Skeletal muscle tissue (tissue), 4 donors: ENCODE measurements around the gene STC2. TPM values are rescaled to one million over a fixed set of nuclear protein-coding genes. Genes with fewer than 3 reads are reported as not detected.

Experiments used
- H3K27ac ChIP-seq: one replicate; pipeline ENCODE4 v1.7.0; 2013; ENCODE audit warnings: mild to moderate bottlenecking, low read depth, low read length, inconsistent platforms
- H3K27me3 ChIP-seq, 3 donors: one replicate each; pipeline ENCODE4 v1.7.0; 2013; ENCODE audit warnings: low read length in 3 of 3; ENCODE audit not compliant: control insufficient read depth in 3 of 3, insufficient read depth in 3 of 3
- H3K36me3 ChIP-seq, 3 donors: one replicate each; pipeline ENCODE4 v1.7.0; 2013; ENCODE audit warnings: low read length in 3 of 3; ENCODE audit not compliant: control insufficient read depth in 3 of 3, insufficient read depth in 3 of 3
- H3K4me1 ChIP-seq, 3 donors: one replicate each; pipeline ENCODE4 v1.7.0; 2013; ENCODE audit warnings: low read length in 3 of 3, mild to moderate bottlenecking in 3 of 3; ENCODE audit not compliant: control insufficient read depth in 3 of 3, insufficient read depth in 3 of 3
- H3K4me3 ChIP-seq, 3 donors: one replicate each; pipeline ENCODE4 v1.7.0; 2013; ENCODE audit warnings: low read length in 3 of 3
- H3K9ac ChIP-seq, 3 donors: one replicate each; pipeline ENCODE4 v1.7.0; 2013; ENCODE audit warnings: low read length in 3 of 3, mild to moderate bottlenecking in 3 of 3, moderate library complexity in 2 of 3, low read depth in 1 of 3
- H3K9me3 ChIP-seq, 3 donors: one replicate each; pipeline ENCODE4 v1.7.0; 2013; ENCODE audit warnings: low read length in 3 of 3; ENCODE audit not compliant: control insufficient read depth in 3 of 3
- total RNA-seq: library from RNA; depleted of rRNA; stranded (reverse); fragments of >200 nt; gene quantifications from one replicate; pipeline ENCODE4 v1.2.3, GENCODE V29; 2014
- donor health status: Osteomylitis.

STC2 gene
- total RNA-seq, 1 donor from 2014 or later, result 3.1 TPM

- Histone ChIP-seq H3K9me3 (no peaks in the 10 kb centered on the region), H3K27me3 (peaks cover 0 to 5% (median 3%) of the 10 kb centered on the region in 3 donors), H3K9ac (no peak overlapping the region), H3K4me3 (no peak overlapping the region), H3K36me3 (peaks cover 5 to 46% (median 14%) of the 10 kb centered on the region in 3 donors), H3K27ac (no peak overlapping the region), H3K4me1 (peaks cover 17 to 26% (median 23%) of the 10 kb centered on the region in 3 donors)
These were observed 6.3 kb downstream of the STC2 start for GRCh38 chr5:173321886-173322285.

GRCh38 chr5:173320259-173320658 is 8.0 kb downstream of the STC2 start:
- no peak overlapping the region for H3K4me3 ChIP-seq
- peaks cover 0 to 3% (median 0%) of the 10 kb centered on the region in 3 donors for H3K27me3 ChIP-seq
- no peak overlapping the region for H3K27ac ChIP-seq

GRCh38 chr5:173319646-173320045 is 8.6 kb downstream of the STC2 start:
- peaks cover 5 to 42% (median 11%) of the 10 kb centered on the region in 3 donors for H3K36me3 ChIP-seq
- no peak overlapping the region for H3K4me3 ChIP-seq
- no peak overlapping the region for H3K27ac ChIP-seq
- no peak overlapping the region for H3K9ac ChIP-seq
- no peaks in the 10 kb centered on the region for H3K9me3 ChIP-seq
- H3K4me1 ChIP-seq, result peaks cover 17 to 27% (median 24%) of the 10 kb centered on the region in 3 donors
- H3K27me3 ChIP-seq, result peaks cover 0 to 3% (median 0%) of the 10 kb centered on the region in 3 donors

More at GRCh38 chr5:173320259-173320658, 8.0 kb downstream of the STC2 start:
- peaks cover 22 to 27% (median 26%) of the 10 kb centered on the region in 3 donors for H3K4me1 ChIP-seq
- H3K9ac ChIP-seq, result peak overlapping the region in 2 of 3 donors; percentile 42 to 54
- peaks cover 5 to 46% (median 14%) of the 10 kb centered on the region in 3 donors for H3K36me3 ChIP-seq
- no peaks in the 10 kb centered on the region for H3K9me3 ChIP-seq

DNA sequence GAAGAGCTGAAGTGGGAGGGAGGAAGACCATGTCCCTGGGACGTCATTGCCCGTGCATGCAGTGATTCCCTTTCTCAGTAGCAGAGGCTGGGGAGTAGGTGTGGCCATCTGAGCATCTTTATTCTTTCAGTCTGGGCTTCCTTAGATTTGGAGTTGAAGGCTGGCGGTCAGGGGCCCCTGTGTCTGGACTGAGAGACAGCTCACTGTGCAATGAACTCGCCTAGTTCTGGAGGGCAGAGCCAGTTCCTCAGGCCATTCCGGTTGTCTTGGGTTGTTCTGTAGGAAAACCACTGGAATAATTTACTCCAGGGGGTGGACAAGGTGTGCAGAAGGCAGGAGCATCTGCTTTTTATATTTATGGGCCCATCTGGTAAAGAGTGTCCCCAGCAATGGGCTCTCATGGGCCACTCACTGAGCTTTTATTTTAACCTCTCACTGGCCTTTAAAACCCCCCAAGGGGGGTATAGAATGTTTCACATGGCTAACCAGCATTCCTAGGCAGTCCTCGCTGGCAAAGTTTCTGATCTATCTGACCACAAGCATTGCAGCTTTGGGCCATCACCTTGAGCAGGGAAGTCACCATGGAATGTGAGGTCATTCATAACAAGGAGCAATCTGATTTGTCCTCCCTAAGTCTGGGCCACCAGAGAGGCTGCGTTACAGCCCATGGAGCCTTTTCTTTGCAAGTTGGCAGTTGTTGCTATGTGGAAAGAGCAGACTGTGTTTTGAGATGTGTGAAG is 9.2 kb downstream of the STC2 start:
- H3K36me3 ChIP-seq, result peaks cover 5 to 42% (median 11%) of the 10 kb centered on the region in 3 donors
- peaks cover 0 to 3% (median 0%) of the 10 kb centered on the region in 3 donors for H3K27me3 ChIP-seq
- no peaks in the 10 kb centered on the region for H3K9me3 ChIP-seq
- no peak overlapping the region for H3K27ac ChIP-seq
- peaks cover 15 to 22% (median 22%) of the 10 kb centered on the region in 3 donors for H3K4me1 ChIP-seq
- H3K9ac ChIP-seq, result no peak overlapping the region
- no peak overlapping the region for H3K4me3 ChIP-seq

GRCh38 chr5:173318330-173318729 is 9.9 kb downstream of the STC2 start:
- H3K4me1 ChIP-seq, result peaks cover 9 to 22% (median 19%) of the 10 kb centered on the region in 3 donors
- no peak overlapping the region for H3K27ac ChIP-seq
- no peaks in the 10 kb centered on the region for H3K9me3 ChIP-seq
- peaks cover 0 to 3% (median 0%) of the 10 kb centered on the region in 3 donors for H3K27me3 ChIP-seq
- H3K4me3 ChIP-seq, result no peak overlapping the region
- peaks cover 5 to 39% (median 11%) of the 10 kb centered on the region in 3 donors for H3K36me3 ChIP-seq
- no peak overlapping the region for H3K9ac ChIP-seq

DNA sequence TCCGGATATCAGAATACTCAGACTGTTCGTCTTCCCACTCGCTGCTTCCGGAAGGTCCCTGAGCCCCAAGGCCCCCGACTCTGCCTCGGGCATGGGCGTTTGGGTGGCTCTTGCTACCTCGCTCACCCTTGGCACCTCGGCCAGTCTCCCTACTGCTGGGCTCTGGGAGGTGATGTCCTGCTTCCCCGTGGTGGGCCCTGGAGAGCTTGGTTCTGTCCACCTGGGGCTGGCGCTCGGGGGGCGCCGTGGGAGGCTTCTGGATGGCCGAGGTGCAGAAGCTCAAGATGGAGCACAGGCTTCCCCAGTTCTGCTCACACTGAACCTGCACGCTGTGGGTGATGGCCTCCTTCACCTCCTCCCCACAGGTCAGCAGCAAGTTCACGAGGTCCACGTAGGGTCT is 10.4 kb downstream of the STC2 start:
- H3K27me3 ChIP-seq, result peaks cover 0 to 3% (median 0%) of the 10 kb centered on the region in 3 donors
- H3K4me3 ChIP-seq, result no peak overlapping the region
- no peak overlapping the region for H3K27ac ChIP-seq
- peaks cover 9 to 22% (median 19%) of the 10 kb centered on the region in 3 donors for H3K4me1 ChIP-seq
- no peak overlapping the region for H3K9ac ChIP-seq
- no peaks in the 10 kb centered on the region for H3K9me3 ChIP-seq
- peaks cover 2 to 35% (median 11%) of the 10 kb centered on the region in 3 donors for H3K36me3 ChIP-seq

GRCh38 chr5:173317091-173317730 is 11.0 kb downstream of the STC2 start:
- H3K27me3 ChIP-seq, result peaks cover 0 to 3% (median 0%) of the 10 kb centered on the region in 3 donors
- no peak overlapping the region for H3K9ac ChIP-seq
- no peak overlapping the region for H3K27ac ChIP-seq
- peaks cover 2 to 30% (median 11%) of the 10 kb centered on the region in 3 donors for H3K36me3 ChIP-seq
- no peaks in the 10 kb centered on the region for H3K9me3 ChIP-seq
- no peak overlapping the region for H3K4me3 ChIP-seq
- H3K4me1 ChIP-seq, result peaks cover 9 to 22% (median 19%) of the 10 kb centered on the region in 3 donors

GRCh38 chr5:173316339-173317020 is 11.7 kb downstream of the STC2 start:
- no peak overlapping the region for H3K9ac ChIP-seq
- H3K9me3 ChIP-seq, result no peaks in the 10 kb centered on the region
- peaks cover 9 to 22% (median 19%) of the 10 kb centered on the region in 3 donors for H3K4me1 ChIP-seq
- H3K27me3 ChIP-seq, result peaks cover 0 to 3% (median 0%) of the 10 kb centered on the region in 3 donors
- H3K27ac ChIP-seq, result peak overlapping the region; percentile 38
- H3K36me3 ChIP-seq, result peaks cover 2 to 27% (median 7%) of the 10 kb centered on the region in 3 donors
- no peak overlapping the region for H3K4me3 ChIP-seq

DNA sequence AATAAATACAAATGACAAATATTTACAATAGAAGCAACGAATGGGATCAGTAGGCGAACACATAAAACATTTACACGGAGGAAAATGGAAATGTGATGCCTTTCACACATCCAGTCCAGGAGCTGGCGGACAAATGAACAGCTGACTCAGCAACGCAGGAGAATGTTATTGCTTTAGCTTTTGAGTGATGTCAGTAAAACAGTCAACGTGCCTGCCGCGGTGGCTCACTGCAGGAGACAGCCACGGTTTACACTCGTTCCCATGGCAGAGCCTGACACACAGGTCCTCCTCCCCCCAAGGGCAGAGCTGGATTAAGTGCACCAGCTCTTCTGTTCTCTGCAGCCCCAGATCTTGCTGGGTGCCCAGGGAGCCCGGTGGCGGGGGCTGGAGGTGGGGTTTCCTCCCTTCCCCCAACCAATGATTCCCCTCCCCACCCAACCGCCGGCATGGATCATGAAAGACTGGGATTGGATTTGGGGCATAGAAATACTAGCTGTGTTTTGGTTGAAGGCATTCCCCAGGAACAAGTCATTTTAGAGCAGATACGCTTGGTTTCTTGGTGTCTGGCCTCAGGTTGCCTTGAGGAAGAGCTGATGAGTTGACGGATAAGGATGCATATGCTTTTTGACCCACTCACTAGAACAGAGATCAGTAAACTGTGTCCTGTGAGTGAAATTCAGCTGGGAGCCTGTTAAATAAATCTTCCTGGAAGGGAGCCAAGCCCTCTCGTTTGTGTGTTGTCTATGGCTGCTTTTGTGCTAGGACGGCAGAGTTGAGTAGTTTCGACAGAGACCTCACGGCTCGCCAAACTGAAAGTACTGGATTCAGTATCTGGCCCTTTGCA is 12.5 kb downstream of the STC2 start:
- Histone ChIP-seq H3K36me3 (peaks cover 2 to 24% (median 7%) of the 10 kb centered on the region in 3 donors), H3K4me1 (peaks cover 16 to 26% (median 22%) of the 10 kb centered on the region in 3 donors), H3K27ac (peak overlapping the region; percentile 38), H3K9ac (no peak overlapping the region), H3K4me3 (peak overlapping the region; percentile 2 to 17 (median 3)), H3K9me3 (no peaks in the 10 kb centered on the region), H3K27me3 (peaks cover 0 to 3% (median 0%) of the 10 kb centered on the region in 3 donors)
